ENCODE data around the gene SNCA.

The SNCA gene

GRCh38 chr4:89834486-89835209 lies 2.3 kb downstream of the SNCA start:
- TF ChIP-seq USF1 (IDR thresholded peaks at IDR 0.05) (no peak), YY1 (IDR thresholded peaks at IDR 0.05; ENCODE audit: low read depth) (no peak), CEBPB (IDR thresholded peaks at IDR 0.05) (no peak), EP300 (IDR thresholded peaks at IDR 0.05; ENCODE audit: borderline replicate concordance) (no peak), TAF1 (IDR thresholded peaks at IDR 0.05; ENCODE audit: low read depth) (no peak), EGR1 (IDR thresholded peaks at IDR 0.05) (no peak), CREB1 (IDR thresholded peaks at IDR 0.05; ENCODE audit: low read depth) (no peak), ZBTB7A (IDR thresholded peaks at IDR 0.05; ENCODE audit: low read depth) (no peak), RAD21 (IDR thresholded peaks at IDR 0.05; ENCODE audit: low read depth) (no peak), TCF12 (IDR thresholded peaks at IDR 0.05; ENCODE audit: low read depth) (no peak), FOXM1 (IDR thresholded peaks at IDR 0.05; ENCODE audit: borderline replicate concordance, low read depth) (no peak), NFIC (IDR thresholded peaks at IDR 0.05) (no peak), MAX (IDR thresholded peaks at IDR 0.05) (no peak), TEAD4 (IDR thresholded peaks at IDR 0.05) (no peak)
- TF ChIP-seq, protein P1, sequence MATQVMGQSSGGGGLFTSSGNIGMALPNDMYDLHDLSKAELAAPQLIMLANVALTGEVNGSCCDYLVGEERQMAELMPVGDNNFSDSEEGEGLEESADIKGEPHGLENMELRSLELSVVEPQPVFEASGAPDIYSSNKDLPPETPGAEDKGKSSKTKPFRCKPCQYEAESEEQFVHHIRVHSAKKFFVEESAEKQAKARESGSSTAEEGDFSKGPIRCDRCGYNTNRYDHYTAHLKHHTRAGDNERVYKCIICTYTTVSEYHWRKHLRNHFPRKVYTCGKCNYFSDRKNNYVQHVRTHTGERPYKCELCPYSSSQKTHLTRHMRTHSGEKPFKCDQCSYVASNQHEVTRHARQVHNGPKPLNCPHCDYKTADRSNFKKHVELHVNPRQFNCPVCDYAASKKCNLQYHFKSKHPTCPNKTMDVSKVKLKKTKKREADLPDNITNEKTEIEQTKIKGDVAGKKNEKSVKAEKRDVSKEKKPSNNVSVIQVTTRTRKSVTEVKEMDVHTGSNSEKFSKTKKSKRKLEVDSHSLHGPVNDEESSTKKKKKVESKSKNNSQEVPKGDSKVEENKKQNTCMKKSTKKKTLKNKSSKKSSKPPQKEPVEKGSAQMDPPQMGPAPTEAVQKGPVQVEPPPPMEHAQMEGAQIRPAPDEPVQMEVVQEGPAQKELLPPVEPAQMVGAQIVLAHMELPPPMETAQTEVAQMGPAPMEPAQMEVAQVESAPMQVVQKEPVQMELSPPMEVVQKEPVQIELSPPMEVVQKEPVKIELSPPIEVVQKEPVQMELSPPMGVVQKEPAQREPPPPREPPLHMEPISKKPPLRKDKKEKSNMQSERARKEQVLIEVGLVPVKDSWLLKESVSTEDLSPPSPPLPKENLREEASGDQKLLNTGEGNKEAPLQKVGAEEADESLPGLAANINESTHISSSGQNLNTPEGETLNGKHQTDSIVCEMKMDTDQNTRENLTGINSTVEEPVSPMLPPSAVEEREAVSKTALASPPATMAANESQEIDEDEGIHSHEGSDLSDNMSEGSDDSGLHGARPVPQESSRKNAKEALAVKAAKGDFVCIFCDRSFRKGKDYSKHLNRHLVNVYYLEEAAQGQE (IDR thresholded peaks at IDR 0.05; ENCODE audit: low read depth): no peak

GRCh38 chr4:89829470-89830138 lies 7.4 kb downstream of the SNCA start:
- TF ChIP-seq EGR1 (IDR thresholded peaks at IDR 0.05) (no peak), CEBPB (IDR thresholded peaks at IDR 0.05) (no peak), TCF12 (IDR thresholded peaks at IDR 0.05; ENCODE audit: low read depth) (no peak), ZBTB7A (IDR thresholded peaks at IDR 0.05; ENCODE audit: low read depth) (no peak), USF1 (IDR thresholded peaks at IDR 0.05) (no peak), MAX (IDR thresholded peaks at IDR 0.05) (no peak), RAD21 (IDR thresholded peaks at IDR 0.05; ENCODE audit: low read depth) (no peak), TAF1 (IDR thresholded peaks at IDR 0.05; ENCODE audit: low read depth) (no peak), TEAD4 (IDR thresholded peaks at IDR 0.05) (no peak), YY1 (IDR thresholded peaks at IDR 0.05; ENCODE audit: low read depth) (no peak), NFIC (IDR thresholded peaks at IDR 0.05) (no peak), CREB1 (IDR thresholded peaks at IDR 0.05; ENCODE audit: low read depth) (no peak), EP300 (IDR thresholded peaks at IDR 0.05; ENCODE audit: borderline replicate concordance) (no peak), FOXM1 (IDR thresholded peaks at IDR 0.05; ENCODE audit: borderline replicate concordance, low read depth) (no peak)
- TF ChIP-seq, protein P1 (IDR thresholded peaks at IDR 0.05; ENCODE audit: low read depth): no peak

DNA sequence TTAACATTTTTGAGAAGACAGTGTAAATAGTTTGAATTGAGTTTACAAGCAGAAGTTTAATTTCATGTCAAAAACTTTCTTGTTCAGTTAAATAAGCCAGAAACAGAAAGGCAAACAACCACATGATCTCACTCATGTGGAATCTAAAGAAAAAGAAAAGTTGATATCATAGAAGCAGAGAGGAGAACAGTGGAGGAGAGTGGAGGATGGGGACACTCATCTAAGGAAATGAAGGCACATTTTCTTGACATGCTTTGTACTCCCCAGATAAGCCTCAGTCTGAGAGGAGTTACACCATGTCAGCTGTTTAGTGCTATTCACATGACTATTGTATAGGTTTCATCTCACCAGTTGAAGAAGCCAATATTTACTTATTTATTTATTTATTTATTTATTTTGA lies 13.5 kb downstream of the SNCA start:
- TF ChIP-seq NFIC (IDR thresholded peaks at IDR 0.05) (no peak), CREB1 (IDR thresholded peaks at IDR 0.05; ENCODE audit: low read depth) (no peak)

GRCh38 chr4:89821612-89822011 lies 15.3 kb downstream of the SNCA start:
- TF ChIP-seq, protein P1 (IDR thresholded peaks at IDR 0.05; ENCODE audit: low read depth): no peak
- TF ChIP-seq TAF1 (IDR thresholded peaks at IDR 0.05; ENCODE audit: low read depth) (no peak), MAX (IDR thresholded peaks at IDR 0.05) (no peak), EGR1 (IDR thresholded peaks at IDR 0.05) (no peak), NFIC (IDR thresholded peaks at IDR 0.05) (no peak), CREB1 (IDR thresholded peaks at IDR 0.05; ENCODE audit: low read depth) (no peak)
